IMR-90 (cell line): ENCODE results near the gene HIGD1C. TPM values are rescaled to one million over a fixed set of nuclear protein-coding genes. Genes with fewer than 3 reads are reported as not detected.

Experiments used
- ATAC-seq: fragments of 200-7000 bp; cut with Tn5 transposase; 2 replicates; pipeline ENCODE4 v1.9.1; 2020; ENCODE audit warnings: low read depth, mild to moderate bottlenecking, moderate library complexity
- BruUV-seq: library from RNA; stranded (reverse); fragments of 400-500 nt; replicated peaks from 2 replicates; lab custom pipeline; 2021; lab: Mats Ljungman, UMichigan
- CTCF ChIA-PET: fragments of 300-600 bp; formaldehyde crosslinking; extraction: SDS; loops from one replicate; lab custom pipeline; 2021; ENCODE audit warnings: antibody characterized with exemption; lab: Yijun Ruan, JAX
- POLR2A ChIA-PET: fragments of 300-600 bp; sonication (Branson Sonifier 250); formaldehyde crosslinking; loops from one replicate; lab custom pipeline; 2022; ENCODE audit warnings: antibody characterized with exemption; ENCODE audit not compliant: unreplicated experiment; lab: Charles Lee
- DNase-seq: peaks from one replicate; pipeline ENCODE4 v3.0.0; 2013
- H2AFZ ChIP-seq: replicated peaks from 2 replicates; pipeline ENCODE3; 2013; ENCODE audit warnings: low read length, mild to moderate bottlenecking; ENCODE audit not compliant: poor library complexity
- H2AK5ac ChIP-seq: 2 replicates; pipeline ENCODE4 v1.6.1; 2013; ENCODE audit warnings: low read depth, low read length, inconsistent platforms
- H2AK9ac ChIP-seq: replicated peaks from 2 replicates; pipeline ENCODE3; 2013; ENCODE audit warnings: mild to moderate bottlenecking, low read depth, low read length, moderate library complexity; ENCODE audit not compliant: poor library complexity
- H2BK120ac ChIP-seq: 2 replicates; pipeline ENCODE4 v1.6.1; 2013; ENCODE audit warnings: low read depth, low read length, inconsistent platforms
- H2BK15ac ChIP-seq: 3 replicates; pipeline ENCODE4 v1.6.1; 2013; ENCODE audit warnings: low read depth, low read length, inconsistent platforms
- H2BK20ac ChIP-seq: 2 replicates; pipeline ENCODE4 v1.6.1; 2013; ENCODE audit warnings: low read depth, mild to moderate bottlenecking, inconsistent platforms, low read length, moderate library complexity
- H2BK5ac ChIP-seq: 2 replicates; pipeline ENCODE4 v1.6.1; 2013; ENCODE audit warnings: mild to moderate bottlenecking, low read depth, low read length, inconsistent platforms; ENCODE audit not compliant: poor library complexity, severe bottlenecking
- H3K14ac ChIP-seq: replicated peaks from 2 replicates; pipeline ENCODE4 v1.6.1; 2013; ENCODE audit warnings: low read depth, low read length, inconsistent platforms
- H3K18ac ChIP-seq: 2 replicates; pipeline ENCODE4 v1.6.1; 2013; ENCODE audit warnings: low read depth, low read length, control low read depth
- H3K23ac ChIP-seq: 2 replicates; pipeline ENCODE4 v1.6.1; 2013; ENCODE audit warnings: low read depth, low read length, inconsistent platforms
- H3K27ac ChIP-seq: 2 replicates; pipeline ENCODE4 v1.5.1; 2013; ENCODE audit warnings: mild to moderate bottlenecking, control low read depth, low read length; ENCODE audit not compliant: insufficient read depth
- H3K27me3 ChIP-seq: 2 replicates; pipeline ENCODE4 v1.6.1; 2013; ENCODE audit warnings: low read length; ENCODE audit not compliant: control insufficient read depth, insufficient read depth
- H3K36me3 ChIP-seq: 2 replicates; pipeline ENCODE4 v1.6.1; 2013; ENCODE audit warnings: low read length, mixed read lengths; ENCODE audit not compliant: control insufficient read depth, insufficient read depth
- H3K4ac ChIP-seq: 2 replicates; pipeline ENCODE4 v1.6.1; 2013; ENCODE audit warnings: low read depth, low read length, inconsistent platforms
- H3K4me1 ChIP-seq: 2 replicates; pipeline ENCODE4 v1.6.1; 2013; ENCODE audit warnings: low read length, mixed read lengths; ENCODE audit not compliant: control insufficient read depth, insufficient read depth
- H3K4me2 ChIP-seq: 2 replicates; pipeline ENCODE4 v1.6.1; 2013; ENCODE audit warnings: low read depth, mild to moderate bottlenecking, control low read depth, low read length, moderate library complexity
- H3K4me3 ChIP-seq: 2 replicates; pipeline ENCODE4 v1.5.1; 2013; ENCODE audit warnings: low read depth, mild to moderate bottlenecking, control low read depth, low read length, moderate library complexity; ENCODE audit not compliant: insufficient read depth
- H3K56ac ChIP-seq: 2 replicates; pipeline ENCODE4 v1.6.1; 2013; ENCODE audit warnings: low read length, inconsistent platforms; ENCODE audit not compliant: insufficient read depth; ENCODE audit errors: extremely low read depth
- H3K79me1 ChIP-seq, 2 experiments: 2 replicates each; pipeline ENCODE4 v1.6.1; 2013; ENCODE audit warnings: low read length in 2 of 2, inconsistent platforms in 1 of 2, low read depth in 1 of 2
- H3K9ac ChIP-seq: 2 replicates; pipeline ENCODE4 v1.6.1; 2013; ENCODE audit warnings: low read depth, low read length, control low read depth
- H3K9me1 ChIP-seq: 2 replicates; pipeline ENCODE4 v1.6.1; 2013; ENCODE audit warnings: low read length, inconsistent platforms; ENCODE audit not compliant: insufficient read depth
- H3K9me3 ChIP-seq: 2 replicates; pipeline ENCODE4 v1.6.1; 2013; ENCODE audit warnings: low read length; ENCODE audit not compliant: control insufficient read depth, insufficient read depth
- H4K20me1 ChIP-seq: 2 replicates; pipeline ENCODE4 v1.6.1; 2013; ENCODE audit warnings: low read length, inconsistent platforms; ENCODE audit not compliant: insufficient read depth
- H4K5ac ChIP-seq: 2 replicates; pipeline ENCODE4 v1.6.1; 2013; ENCODE audit warnings: mild to moderate bottlenecking, low read depth, low read length, control low read depth
- H4K8ac ChIP-seq, 2 experiments: 2 replicates each; pipeline ENCODE4 v1.6.1; 2013; ENCODE audit warnings: low read depth in 2 of 2, low read length in 2 of 2, control low read depth in 1 of 2, inconsistent platforms in 1 of 2
- H4K91ac ChIP-seq: 2 replicates; pipeline ENCODE4 v1.6.1; 2013; ENCODE audit warnings: low read depth, low read length, inconsistent platforms; ENCODE audit not compliant: insufficient read depth
- BHLHE40 ChIP-seq: fragments of 150-350 bp; IDR thresholded peaks from 2 replicates; pipeline ENCODE4 v1.6.1; 2016; ENCODE audit warnings: mild to moderate bottlenecking, low read depth, low read length
- CEBPB ChIP-seq: IDR thresholded peaks from 2 replicates; pipeline ENCODE4 v1.6.1; 2012; ENCODE audit warnings: low read depth, low read length, improper control_type of control experiment
- CHD1 ChIP-seq: IDR thresholded peaks from 2 replicates; pipeline ENCODE4 v1.6.1; 2012; ENCODE audit warnings: low read depth, low read length, improper control_type of control experiment
- ELK1 ChIP-seq: fragments of 150-350 bp; IDR thresholded peaks from 2 replicates; pipeline ENCODE4 v1.6.1; 2016; ENCODE audit warnings: low read depth, mild to moderate bottlenecking, low read length, moderate library complexity, borderline replicate concordance
- MAFK ChIP-seq: IDR thresholded peaks from 2 replicates; pipeline ENCODE4 v1.6.1; 2012; ENCODE audit warnings: low read depth, low read length, improper control_type of control experiment
- MXI1 ChIP-seq: IDR thresholded peaks from 2 replicates; pipeline ENCODE4 v1.6.1; 2012; ENCODE audit warnings: low read depth, mild to moderate bottlenecking, low read length, moderate library complexity, borderline replicate concordance
- WGBS, 2 experiments: methylation state at CpG; one replicate each; pipeline versions ENCODE4 v1.1.5 to v1.1.7; 2013; ENCODE audit warnings: missing lambda C conversion rate in 2 of 2; ENCODE audit not compliant: insufficient read length in 1 of 2; ENCODE audit errors: extremely low coverage in 2 of 2; 5-methylcytosine and 5-hydroxymethylcytosine counted together
- dilution Hi-C: fragments of 300-500 bp; cut with HindIII; formaldehyde crosslinking; loops from one replicate; pipeline ENCODE4 v1.14.3; 2018; ENCODE audit warnings: low sequenced_read_pairs; ENCODE audit not compliant: unreplicated experiment
- in situ Hi-C: fragments of 300-500 bp; cut with MboI; formaldehyde crosslinking; loops from 3 replicates; pipeline ENCODE4 v1.14.3; 2019; ENCODE audit warnings: low sequenced_read_pairs, inconsistent platforms, mixed read lengths
- intact Hi-C: fragments of 100-400 bp; cut with micrococcal nuclease; formaldehyde crosslinking; loops from 2 replicates; pipeline ENCODE4 v1.10.0; 2022
- polyA plus RNA-seq, 3 experiments: library from polyadenylated mRNA; depleted of rRNA; stranded (reverse); fragments of >200 nt; gene quantifications; 2 replicates each; pipeline ENCODE4 v1.2.3, GENCODE V29; 2012; ENCODE audit warnings: low replicate concordance in 1 of 3
- total RNA-seq: library from RNA; depleted of rRNA; stranded (reverse); fragments of >200 nt; gene quantifications from 2 replicates; pipeline ENCODE4 v1.2.3, GENCODE V29; 2012

The HIGD1C gene
- total and polyA plus RNA-seq, 2 of the 4 experiments (the other 2 are of a cell fraction), result not detected

GRCh38 chr12:50925342-50925651 lies 27.0 kb upstream of the HIGD1C start:
- H3K4me1 ChIP-seq, result peaks cover 13% of the 10 kb centered on the region
- H2AK5ac ChIP-seq, result peak overlapping the region; percentile 5; the same call in 1 of the 2 replicates
- peak overlapping the region; percentile 2; the same call in 1 of the 2 replicates for H3K18ac ChIP-seq
- no peak overlapping the region for H3K56ac ChIP-seq
- 0 out of 2 replicates have a peak overlapping the region, but pooled peaks have one; percentile 15 for H2BK20ac ChIP-seq
- no peaks in the 10 kb centered on the region for H3K9me3 ChIP-seq
- peak overlapping the region; percentile 79 for H2AFZ ChIP-seq
- 0 out of 4 replicates have a peak, but pooled peaks cover 0 to 5% of the 10 kb centered on the region in 2 experiments for H3K79me1 ChIP-seq
- ATAC-seq (no peak), DNase-seq (no peak)
- H3K36me3 ChIP-seq, result no peaks in the 10 kb centered on the region
- H4K8ac ChIP-seq, result peak overlapping the region in 1 of 2 experiments; percentile 80; a peak in 2 of 4 replicates
- intact Hi-C loops (no loop called here), in situ Hi-C loops (no loop called here), dilution Hi-C loops (no loop called here)
- H2BK15ac ChIP-seq, result no peak overlapping the region
- BruUV-seq, result no TSS peak
- peak overlapping the region; percentile 37 for H3K4me3 ChIP-seq
- H3K4me2 ChIP-seq, result peak overlapping the region; percentile 98
- ChIA-PET CTCF (interaction anchor here (1.2 kb wide), 1 partner anchor 104 kb away, joined by 3 read pairs; no protein-coding TSS in a partner anchor), POLR2A (no interaction called here)
- H2AK9ac ChIP-seq, result no peak overlapping the region
- H3K4ac ChIP-seq, result peak overlapping the region; percentile 57
- H2BK5ac ChIP-seq, result no peak overlapping the region
- no peak for TF ChIP-seq MAFK
- TF ChIP-seq ELK1, result no peak
- no peak for TF ChIP-seq CEBPB
- no peak for TF ChIP-seq CHD1
- no peak for TF ChIP-seq MXI1
- TF ChIP-seq BHLHE40, result no peak
- H3K9me1 ChIP-seq, result 0 out of 2 replicates have a peak, but pooled peaks cover 4% of the 10 kb centered on the region
- H4K91ac ChIP-seq, result peak overlapping the region; percentile 30; the same call in 1 of the 2 replicates
- H4K20me1 ChIP-seq, result no peaks in the 10 kb centered on the region
- H4K5ac ChIP-seq, result peak overlapping the region; percentile 41; the same call in 1 of the 2 replicates
- H3K23ac ChIP-seq, result no peak overlapping the region
- WGBS, 2 experiments, result 71% methylated on average over 3 of the region's 7 CpGs; no CpG with 5 or more reads in 1 of the 2 experiments
- no peaks in the 10 kb centered on the region for H3K27me3 ChIP-seq
- no peak overlapping the region for H3K27ac ChIP-seq
- H3K14ac ChIP-seq, result peak overlapping the region; percentile 57; the same call in 1 of the 2 replicates
- no peak overlapping the region for H3K9ac ChIP-seq
- 0 out of 2 replicates have a peak overlapping the region, but pooled peaks have one; percentile 48 for H2BK120ac ChIP-seq
